ENCODE results near the gene KRT79.
"Not testable (repeated sequence)": the region's sequence is repeated elsewhere in the genome, so short reads cannot be mapped to it uniquely, and the experiment has no call there.

KRT79 gene

DNA sequence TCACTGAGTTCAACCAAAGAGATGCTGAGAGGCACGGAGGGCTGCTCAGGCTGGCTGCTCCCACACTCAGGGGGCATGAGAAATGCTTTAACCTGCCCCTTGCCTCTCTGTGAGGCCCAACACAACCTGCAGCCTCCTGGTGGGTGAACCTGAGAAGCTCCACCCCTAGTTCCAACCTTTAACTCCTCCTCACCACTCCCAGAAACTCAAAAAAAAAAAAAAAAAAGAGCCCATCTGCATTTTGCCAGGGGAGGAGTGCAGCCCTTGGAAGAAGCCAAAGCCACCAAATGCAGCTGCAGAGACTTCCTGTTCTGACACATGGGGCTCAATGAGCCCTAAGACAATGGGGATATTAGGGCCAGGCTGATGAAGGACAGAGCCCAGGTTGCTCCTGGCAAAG lies 29.1 kb downstream of the KRT79 start:
- no peak for DNase-seq (ENCODE audit: low read depth)

- no peak for DNase-seq (ENCODE audit: low read depth)
Observed at GRCh38 chr12:52802442-52802841, 31.7 kb downstream of the KRT79 start.

- no peak for DNase-seq (ENCODE audit: low read depth)
Observed at GRCh38 chr12:52801773-52802172, 32.3 kb downstream of the KRT79 start.

DNA sequence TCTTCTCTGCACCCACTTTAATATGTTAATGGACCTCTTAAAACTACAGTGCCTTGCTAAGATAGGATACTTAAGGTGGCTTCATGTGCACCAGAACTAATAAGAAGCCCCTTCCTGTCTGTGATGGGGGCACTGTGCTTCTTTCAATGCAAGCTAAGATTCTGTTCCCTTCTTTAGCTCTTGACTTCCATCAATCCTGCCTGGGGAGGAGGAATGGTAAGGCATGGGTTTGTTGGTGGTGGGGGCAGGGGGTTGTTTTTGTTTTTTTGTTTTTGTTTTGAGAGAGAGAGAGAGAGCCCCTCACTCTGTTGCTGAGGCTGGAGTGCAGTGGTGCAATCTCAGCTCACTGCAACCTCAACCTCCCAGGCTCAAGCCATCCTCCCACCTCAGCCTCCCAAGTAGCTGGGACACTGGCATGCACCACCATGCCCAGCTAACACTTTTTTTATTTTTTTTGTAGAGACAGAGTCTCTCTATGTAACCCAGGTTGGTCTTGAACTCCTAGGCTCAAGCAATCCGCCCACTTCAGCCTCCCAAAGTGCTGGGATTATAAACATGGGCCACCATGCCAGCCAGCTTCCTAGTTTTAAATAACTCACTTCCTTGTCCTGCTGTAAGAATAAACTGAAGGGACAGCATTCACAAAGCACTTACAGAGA lies 33.7 kb downstream of the KRT79 start:
- no peak for DNase-seq (ENCODE audit: low read depth)

DNA sequence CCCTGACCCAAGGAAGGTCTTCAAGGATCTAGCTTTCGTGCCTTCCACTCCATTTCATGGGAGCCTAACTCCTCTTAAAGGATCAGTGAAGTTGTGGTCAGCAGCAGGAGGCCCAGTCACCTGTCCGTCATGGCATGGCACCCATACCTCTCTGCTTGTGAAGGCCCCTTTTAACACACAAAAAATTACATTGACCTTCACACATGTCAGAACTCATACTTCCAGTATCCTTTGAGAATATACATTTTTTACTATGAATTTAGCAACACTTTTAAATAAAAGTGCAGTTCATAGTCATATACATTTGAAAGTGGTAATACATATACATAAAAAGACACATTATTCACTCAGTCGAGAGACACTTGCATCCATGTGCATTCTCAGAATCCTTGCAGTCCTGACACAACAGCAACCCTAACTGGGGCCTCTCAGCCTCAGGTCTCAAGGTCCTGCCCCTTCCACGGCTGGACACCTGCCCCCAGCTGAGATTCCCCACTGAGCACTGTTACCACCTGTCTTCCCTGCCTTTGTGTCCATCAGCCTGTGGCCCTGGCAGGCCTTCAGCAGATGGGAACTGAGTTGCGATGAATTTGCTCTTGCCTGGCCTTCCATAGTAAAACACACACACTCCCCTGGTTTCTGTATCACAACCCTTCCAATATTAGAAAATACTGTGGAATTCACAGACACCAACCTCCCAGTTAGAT lies 34.5 kb downstream of the KRT79 start:
- no peak for DNase-seq (ENCODE audit: low read depth)

GRCh38 chr12:52798671-52799504 lies 35.2 kb downstream of the KRT79 start:
- peak; percentile 60 for DNase-seq (ENCODE audit: low read depth)

- peak; percentile 40 for DNase-seq (ENCODE audit: low read depth)
Observed at GRCh38 chr12:52798003-52798670, 36.0 kb downstream of the KRT79 start.

DNA sequence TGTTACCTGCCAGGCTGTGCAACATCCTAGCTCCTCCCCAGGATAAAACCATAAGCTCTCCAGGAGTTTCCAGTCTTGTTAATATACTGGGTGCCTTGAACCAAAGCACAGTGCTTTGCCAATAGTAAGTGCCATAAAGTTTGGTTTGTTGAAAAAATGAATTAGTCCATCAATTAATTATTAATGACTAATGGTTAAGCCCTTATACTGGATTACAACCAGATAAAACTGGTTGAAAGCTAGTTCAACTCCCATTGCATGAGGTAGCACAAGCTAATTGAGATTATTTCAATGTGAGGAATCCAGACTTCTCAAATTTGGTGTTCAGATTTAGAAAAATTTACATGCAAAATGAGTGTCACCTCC lies 36.6 kb downstream of the KRT79 start:
- no peak for DNase-seq (ENCODE audit: low read depth)

- DNase-seq (ENCODE audit: low read depth) = no peak
Observed at GRCh38 chr12:52796839-52797528, 37.1 kb downstream of the KRT79 start.

DNA sequence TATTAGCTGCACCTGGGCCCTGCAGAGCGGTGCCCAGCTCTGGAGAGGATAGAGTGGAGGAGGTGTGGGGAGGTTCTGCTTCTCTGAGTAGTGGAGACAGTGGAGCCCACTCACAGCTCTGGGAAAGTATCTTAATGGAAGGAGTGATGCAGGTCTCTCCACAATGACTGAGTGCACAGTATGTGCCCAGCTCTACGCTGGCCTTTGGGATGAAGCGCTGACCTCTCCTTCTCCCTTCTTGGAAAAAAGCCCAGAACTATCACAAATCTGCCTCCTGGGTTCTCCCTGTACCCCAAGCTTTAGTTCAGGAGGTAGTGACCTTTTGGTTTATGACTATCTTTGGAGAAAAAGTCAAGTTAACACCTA lies 37.7 kb downstream of the KRT79 start:
- no peak for DNase-seq (ENCODE audit: low read depth)

DNA sequence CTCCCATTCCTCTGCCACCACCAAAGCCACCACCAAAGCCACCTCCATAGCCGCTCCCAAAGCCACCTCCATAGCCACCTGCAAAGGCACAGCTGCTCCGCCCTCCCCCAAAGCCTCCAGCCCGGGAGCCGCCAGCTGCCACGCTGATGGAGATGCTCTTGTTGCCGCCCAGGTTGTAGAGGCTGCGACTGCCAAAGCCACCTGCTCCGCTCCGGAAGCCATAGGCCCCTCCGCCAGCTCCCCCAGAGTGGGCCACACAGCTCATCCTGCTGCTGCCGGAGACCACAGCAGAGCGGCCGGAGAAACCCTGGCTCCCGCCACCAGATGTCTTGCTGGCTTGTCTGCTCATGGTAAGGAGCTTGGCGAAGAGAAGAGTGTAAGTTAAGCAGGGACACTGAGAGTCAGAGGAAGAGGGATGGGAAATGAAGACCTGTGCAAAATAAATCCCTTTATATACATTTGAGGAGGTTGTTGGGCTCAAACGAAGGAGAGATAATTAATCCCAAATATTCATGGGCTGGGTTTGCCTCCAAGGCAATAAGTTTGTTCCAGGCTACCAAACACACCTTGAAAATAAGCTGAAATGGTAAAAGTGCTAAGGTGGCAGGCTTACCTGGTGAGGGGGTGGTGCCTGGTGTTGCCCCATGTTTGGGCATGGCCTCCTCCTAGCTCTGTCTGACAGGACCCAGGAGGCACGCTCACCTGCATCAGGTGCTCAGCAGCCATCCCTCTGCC lies 38.2 kb downstream of the KRT79 start, which contains the start of gene KRT3:
Gene KRT3 (minus strand): TSS at position 424 of the 735 bp plus-strand sequence. CDS start 75 bp downstream, at position 349.
- DNase-seq (ENCODE audit: low read depth) = no peak

- DNase-seq (ENCODE audit: low read depth) = not testable (repeated sequence)
Observed at GRCh38 chr12:52795332-52795674, 38.8 kb downstream of the KRT79 start.

DNA sequence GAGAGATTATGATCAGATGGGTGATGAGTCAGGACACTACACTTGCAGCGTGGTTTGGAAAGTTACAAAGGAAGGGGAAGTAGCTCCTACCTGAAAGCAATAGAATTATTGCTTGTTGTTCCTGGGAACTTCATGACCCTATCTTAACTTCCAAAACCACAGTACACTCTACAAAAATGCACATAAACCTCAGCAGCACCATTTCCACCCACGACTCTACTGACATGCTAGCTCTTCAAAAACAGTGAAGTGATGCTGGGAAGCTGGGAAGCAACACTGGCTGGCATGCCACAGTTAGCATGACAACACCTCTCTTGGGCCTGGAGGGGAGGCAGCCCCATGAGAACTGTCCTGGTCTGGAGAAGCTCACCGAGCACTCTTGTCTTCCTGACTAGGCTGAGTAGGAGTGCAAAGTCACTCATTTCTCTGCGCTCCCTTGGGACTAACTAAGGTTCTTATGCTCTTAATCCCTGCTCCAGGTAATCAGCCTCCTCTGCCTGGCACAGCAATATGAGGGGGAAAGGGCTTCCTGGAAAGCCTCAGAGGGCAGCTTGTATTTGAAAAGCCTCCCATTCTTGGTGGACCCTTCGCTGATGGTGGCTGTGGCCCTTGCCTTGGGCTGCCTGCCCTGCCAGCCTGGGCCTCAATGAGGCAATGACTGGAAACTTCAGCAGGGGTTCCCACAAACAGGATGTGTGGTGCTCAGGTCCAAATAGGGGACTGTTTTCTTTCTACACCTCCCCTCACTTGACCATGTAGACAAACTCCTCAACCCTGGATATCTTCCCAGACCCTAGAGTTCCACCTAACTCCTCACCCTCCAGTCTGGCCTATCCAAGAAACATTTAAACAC lies 39.4 kb downstream of the KRT79 start:
- no peak for DNase-seq (ENCODE audit: low read depth)

GRCh38 chr12:52792185-52793029 lies 41.7 kb downstream of the KRT79 start:
- DNase-seq (ENCODE audit: low read depth) = no peak

DNA sequence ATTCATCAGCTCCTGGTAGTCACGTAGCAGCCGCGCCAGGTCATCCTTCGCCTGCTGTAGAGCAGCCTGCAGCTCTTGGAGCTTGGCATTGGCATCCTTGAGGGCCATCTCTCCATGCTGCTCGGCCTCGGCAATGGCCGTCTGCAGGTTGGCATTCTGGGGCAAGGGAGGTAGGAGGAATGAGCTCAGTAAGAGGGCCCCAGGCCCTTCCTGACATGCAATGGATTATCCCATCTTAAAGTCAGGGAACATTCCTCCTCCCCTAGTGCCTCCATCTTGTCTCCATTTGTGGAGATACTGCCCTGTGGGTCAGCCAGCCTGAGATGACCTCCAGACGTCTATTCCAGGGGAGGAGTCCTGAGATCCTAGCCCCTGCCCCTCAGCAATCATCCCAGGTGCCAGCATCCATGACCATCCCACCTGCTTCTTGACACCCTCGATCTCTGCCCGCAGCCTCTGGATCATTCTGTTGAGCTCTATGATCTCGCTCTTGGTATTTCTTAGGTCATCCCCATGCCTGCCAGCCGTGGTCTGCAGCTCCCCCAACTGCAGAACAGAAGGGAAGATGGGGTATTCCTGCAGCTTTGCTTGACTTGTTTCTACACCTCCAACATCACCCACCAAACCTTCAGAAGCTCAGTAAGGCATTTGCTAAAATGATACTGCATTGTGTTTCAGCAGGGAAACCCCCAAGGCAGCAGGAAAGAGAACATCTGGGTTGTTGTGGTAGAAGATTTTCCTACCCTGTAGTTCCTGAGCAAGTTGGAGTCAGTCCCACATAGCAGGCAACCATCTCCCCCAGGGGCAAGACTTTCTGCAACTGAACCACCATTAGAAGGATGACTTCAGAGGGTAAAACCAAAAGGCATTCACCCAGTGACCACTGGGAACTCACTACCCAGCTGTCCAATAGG lies 42.6 kb downstream of the KRT79 start:
- DNase-seq (ENCODE audit: low read depth) = no peak

DNA sequence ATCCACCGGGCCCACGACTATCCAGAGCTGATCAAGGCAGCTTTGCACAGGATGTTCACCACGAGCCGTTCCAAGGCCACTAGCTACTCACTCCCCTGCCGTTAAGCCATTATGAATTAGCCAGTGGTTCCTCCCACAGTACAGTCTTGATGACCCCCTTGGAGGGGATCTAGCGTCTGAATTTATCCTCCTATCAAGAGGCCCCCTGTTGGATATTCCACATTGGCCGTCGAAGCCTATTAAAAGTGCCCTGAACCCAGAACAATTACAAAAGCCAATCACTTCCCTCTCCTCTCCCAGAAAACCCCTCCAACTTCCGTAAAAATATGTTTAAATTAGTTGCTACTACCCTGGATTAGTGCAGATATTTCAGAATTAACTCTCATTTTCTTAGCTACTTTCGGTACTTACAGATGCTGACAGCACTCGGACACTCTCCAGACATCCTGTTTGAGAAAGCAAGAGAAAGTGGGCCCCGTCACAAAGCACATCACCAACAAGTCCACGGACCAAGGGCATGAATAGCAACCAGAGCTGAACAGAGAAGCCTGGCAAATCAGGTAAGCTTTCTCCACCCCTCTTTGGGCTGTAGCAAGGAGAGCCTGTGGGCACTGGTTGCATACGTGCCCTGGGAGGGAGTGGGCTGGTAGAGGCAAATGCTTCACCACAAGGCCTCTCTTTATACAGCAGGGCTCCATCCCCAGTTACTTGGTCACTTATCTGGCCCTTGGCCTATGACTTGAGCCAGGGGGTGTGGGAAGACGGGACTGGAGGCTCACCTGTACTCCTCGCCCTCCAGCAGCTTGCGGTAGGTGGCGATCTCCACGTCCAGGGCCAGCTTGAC lies 43.5 kb downstream of the KRT79 start:
- no peak for DNase-seq (ENCODE audit: low read depth)
